Spleen (tissue), 7 donors: ENCODE results near the gene OPN1MW2.
"Not testable (repeated sequence)": the region's sequence is repeated elsewhere in the genome, so short reads cannot be mapped to it uniquely, and the experiment has no call there.

Experiments
- CTCF ChIP-seq, 11 experiments: fragments of 200-600 bp in 7 of 11; fragments of 450-650 bp in 4 of 11; sonication (generic) in 4 of 11; IDR thresholded peaks in 8 of 11; conservative IDR thresholded peaks in 3 of 11; 1 replicate in 7 of 11; 2 replicates in 4 of 11; pipeline versions ENCODE4 v1.4.0 to v1.8.0; 2016 to 2021; ENCODE audit warnings: antibody characterized with exemption in 11 of 11, inconsistent platforms in 4 of 11, mild to moderate bottlenecking in 1 of 11
- POLR2A ChIP-seq, 3 donors: fragments of 450-650 bp; IDR thresholded peaks; one replicate each; pipeline ENCODE4 v1.5.1; 2017; ENCODE audit warnings: antibody characterized with exemption in 3 of 3, mild to moderate bottlenecking in 1 of 3
- POLR2AphosphoS5 ChIP-seq, 3 donors: sonication (generic); formaldehyde crosslinking; IDR thresholded peaks; one replicate each; pipeline ENCODE4 v1.5.1; 2017; ENCODE audit warnings: antibody characterized with exemption in 3 of 3
- donor health status: DM: no; HTN: no; CAD: no; lungs with moderate emphysema.
- donor health status: DM: no; HTN: no; CAD: no.
- donor health status: DM: no; HTN: no; CAD: no.

GRCh38 chrX:154174356-154174755, 45.2 kb upstream of the OPN1MW2 start:
- TF ChIP-seq CTCF (IDR thresholded peaks at IDR 0.05 in 8 of 11, conservative IDR thresholded peaks at IDR 0.05 in 3 of 11); POLR2AphosphoS5 (IDR thresholded peaks at IDR 0.05); POLR2A (IDR thresholded peaks at IDR 0.05): not testable (repeated sequence)
